ENCODE measurements around the gene CTNNA1.
"Not testable (repeated sequence)": the region's sequence is repeated elsewhere in the genome, so short reads cannot be mapped to it uniquely, and the experiment has no call there.

Gene CTNNA1

GRCh38 chr5:138748630-138749081 lies 4.6 kb upstream of the CTNNA1 start:
- peaks cover 0 to 6% (median 3%) of the 10 kb centered on the region in 4 donors for H3K4me1 ChIP-seq
- no peaks in the 10 kb centered on the region for H3K9me3 ChIP-seq
- peak in 1 of 2 donors; percentile 75 for DNase-seq
- H3K4me3 ChIP-seq = no peak overlapping the region
- H3K36me3 ChIP-seq = no peaks in the 10 kb centered on the region
- intact Hi-C loops (cut with DNase I; ENCODE audit: low total_unique reads) = no loop called here
- H3K27me3 ChIP-seq = no peaks in the 10 kb centered on the region
- TF ChIP-seq CTCF (IDR thresholded peaks at IDR 0.05) = no peak
- no peak overlapping the region for H3K27ac ChIP-seq

- peaks cover 0 to 25% (median 17%) of the 10 kb centered on the region in 4 donors for H3K4me1 ChIP-seq
- DNase-seq; H3K9me3 ChIP-seq; intact Hi-C loops (cut with DNase I; ENCODE audit: low total_unique reads); H3K36me3 ChIP-seq; H3K27me3 ChIP-seq; H3K27ac ChIP-seq; H3K4me3 ChIP-seq: not testable (repeated sequence)
These were observed 1.9 kb upstream of the CTNNA1 start for GRCh38 chr5:138751344-138751743.

GRCh38 chr5:138752341-138752950 lies 779 bp upstream of the CTNNA1 start:
- H3K27ac ChIP-seq = peak overlapping the region; percentile 96 to 100
- no peaks in the 10 kb centered on the region for H3K27me3 ChIP-seq
- H3K4me1 ChIP-seq = peaks cover 0 to 36% (median 24%) of the 10 kb centered on the region in 4 donors
- H3K4me3 ChIP-seq = peak overlapping the region; percentile 79 to 100
- H3K36me3 ChIP-seq = no peaks in the 10 kb centered on the region
- no peaks in the 10 kb centered on the region for H3K9me3 ChIP-seq
- peak in 1 of 2 experiments; percentile 5 for TF ChIP-seq CTCF (IDR thresholded peaks at IDR 0.05)
- intact Hi-C loops (cut with DNase I; ENCODE audit: low total_unique reads) = no loop called here
- DNase-seq = peak; percentile 47 to 66

GRCh38 chr5:138753794-138754698 lies 821 bp downstream of the CTNNA1 start:
- Histone ChIP-seq H3K9me3 (no peaks in the 10 kb centered on the region), H3K27ac (peak overlapping the region; percentile 96 to 100), H3K4me3 (peak overlapping the region; percentile 79 to 100), H3K4me1 (peaks cover 0 to 45% (median 28%) of the 10 kb centered on the region in 4 donors), H3K27me3 (no peaks in the 10 kb centered on the region), H3K36me3 (peaks cover 7 to 11% (median 9%) of the 10 kb centered on the region in 3 donors)
- peak; percentile 95 for DNase-seq
- intact Hi-C loops (cut with DNase I; ENCODE audit: low total_unique reads) = no loop called here
- no peak for TF ChIP-seq CTCF (IDR thresholded peaks at IDR 0.05)

GRCh38 chr5:138754699-138755057 lies 1.5 kb downstream of the CTNNA1 start:
- no peak for TF ChIP-seq CTCF (IDR thresholded peaks at IDR 0.05)
- Histone ChIP-seq H3K27ac (peak overlapping the region; percentile 96 to 100), H3K4me3 (peak overlapping the region; percentile 79 to 100), H3K36me3 (peaks cover 7 to 15% (median 9%) of the 10 kb centered on the region in 3 donors), H3K4me1 (peaks cover 0 to 50% (median 30%) of the 10 kb centered on the region in 4 donors), H3K27me3 (no peaks in the 10 kb centered on the region), H3K9me3 (no peaks in the 10 kb centered on the region)
- intact Hi-C loops (cut with DNase I; ENCODE audit: low total_unique reads) = no loop called here
- peak in 1 of 2 donors; percentile 62 for DNase-seq

Data from tibial artery (tissue), 4 donors.